ENCODE data around the gene HERPUD1. TPM values are rescaled to one million over a fixed set of nuclear protein-coding genes. Genes with fewer than 3 reads are reported as not detected.
"Not testable (repeated sequence)": the region's sequence is repeated elsewhere in the genome, so short reads cannot be mapped to it uniquely, and the experiment has no call there.

The HERPUD1 gene
- total RNA-seq, 3 donors from 2014 or later (not counting 1 experiment from before 2014, with no cell fraction given): 181 to 266 (median 243) TPM

DNA sequence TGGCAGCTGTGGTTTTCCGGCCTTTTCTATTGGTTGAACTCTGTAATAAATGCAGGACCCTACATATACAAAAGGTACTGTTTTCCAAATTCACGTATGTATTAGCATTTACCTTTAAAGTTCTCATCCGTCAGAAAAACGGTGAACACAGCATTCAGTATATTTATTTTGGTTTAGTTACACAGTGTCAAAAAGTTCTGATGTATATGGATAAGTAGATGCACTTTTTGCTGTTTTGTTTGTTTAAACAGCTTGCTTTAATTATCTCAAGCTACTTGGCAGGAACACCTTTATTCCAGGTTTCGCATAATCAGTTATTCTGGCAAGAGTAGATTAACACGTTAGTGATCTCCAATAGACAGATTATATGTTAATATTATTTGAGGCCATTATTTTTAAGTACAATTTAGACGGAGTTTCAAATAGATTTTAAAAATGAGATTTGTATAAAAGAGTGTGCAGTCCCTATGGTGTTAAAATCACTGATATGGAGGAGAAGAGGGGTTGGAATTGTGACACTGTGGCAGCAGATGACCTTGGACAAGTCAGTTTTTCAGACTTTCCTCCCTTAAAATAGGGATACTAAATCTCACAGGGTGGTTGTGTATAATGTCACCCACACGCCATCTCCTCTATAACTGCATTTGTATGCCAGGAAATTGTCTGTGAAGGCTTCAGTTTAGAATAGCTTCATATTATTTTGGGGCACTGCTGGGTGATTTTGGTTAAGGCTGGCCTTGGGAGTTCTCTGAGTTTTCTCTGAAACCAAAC, 2.1 kb downstream of the HERPUD1 start:
- intact Hi-C loops (cut with micrococcal nuclease): loop anchor here (1.0 to 2.0 kb wide), 2 partner anchors 67 to 365 kb away; no protein-coding TSS in a partner anchor
- H3K4me3 ChIP-seq (ENCODE audit: low read length): peak overlapping the region; percentile 89
- H3K9me3 ChIP-seq (ENCODE audit: control insufficient read depth, insufficient read depth, low read length): no peaks in the 10 kb centered on the region
- peaks cover 39% of the 10 kb centered on the region for H3K36me3 ChIP-seq (ENCODE audit: control insufficient read depth, insufficient read depth, low read length)
- H3K27me3 ChIP-seq (ENCODE audit: control insufficient read depth, insufficient read depth, low read length): no peaks in the 10 kb centered on the region
- no peak for DNase-seq
- H3K9me3 Mint-ChIP-seq: no peaks in the 10 kb centered on the region
- peaks cover 14% of the 10 kb centered on the region for H3K36me3 Mint-ChIP-seq
- H3K4me3 Mint-ChIP-seq: peak overlapping the region; percentile 98
- H3K27ac Mint-ChIP-seq: peak overlapping the region; percentile 97 to 98
- peaks cover 48 to 61% of the 10 kb centered on the region in 2 donors for H3K4me1 Mint-ChIP-seq
- WGBS (ENCODE audit: insufficient coverage): 53% methylated on average over 2 of the region's 8 CpGs
- ATAC-seq: no peak
- H3K27ac ChIP-seq (ENCODE audit: low read length): peak overlapping the region; percentile 90
- TF ChIP-seq, protein P1, sequence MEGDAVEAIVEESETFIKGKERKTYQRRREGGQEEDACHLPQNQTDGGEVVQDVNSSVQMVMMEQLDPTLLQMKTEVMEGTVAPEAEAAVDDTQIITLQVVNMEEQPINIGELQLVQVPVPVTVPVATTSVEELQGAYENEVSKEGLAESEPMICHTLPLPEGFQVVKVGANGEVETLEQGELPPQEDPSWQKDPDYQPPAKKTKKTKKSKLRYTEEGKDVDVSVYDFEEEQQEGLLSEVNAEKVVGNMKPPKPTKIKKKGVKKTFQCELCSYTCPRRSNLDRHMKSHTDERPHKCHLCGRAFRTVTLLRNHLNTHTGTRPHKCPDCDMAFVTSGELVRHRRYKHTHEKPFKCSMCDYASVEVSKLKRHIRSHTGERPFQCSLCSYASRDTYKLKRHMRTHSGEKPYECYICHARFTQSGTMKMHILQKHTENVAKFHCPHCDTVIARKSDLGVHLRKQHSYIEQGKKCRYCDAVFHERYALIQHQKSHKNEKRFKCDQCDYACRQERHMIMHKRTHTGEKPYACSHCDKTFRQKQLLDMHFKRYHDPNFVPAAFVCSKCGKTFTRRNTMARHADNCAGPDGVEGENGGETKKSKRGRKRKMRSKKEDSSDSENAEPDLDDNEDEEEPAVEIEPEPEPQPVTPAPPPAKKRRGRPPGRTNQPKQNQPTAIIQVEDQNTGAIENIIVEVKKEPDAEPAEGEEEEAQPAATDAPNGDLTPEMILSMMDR (IDR thresholded peaks at IDR 0.05): no peak
- H3K27me3 Mint-ChIP-seq (ENCODE audit: low read depth in 2 of 2): no peaks in the 10 kb centered on the region
- H3K4me1 ChIP-seq (ENCODE audit: control insufficient read depth, insufficient read depth, low read length): peaks cover 25% of the 10 kb centered on the region

DNA sequence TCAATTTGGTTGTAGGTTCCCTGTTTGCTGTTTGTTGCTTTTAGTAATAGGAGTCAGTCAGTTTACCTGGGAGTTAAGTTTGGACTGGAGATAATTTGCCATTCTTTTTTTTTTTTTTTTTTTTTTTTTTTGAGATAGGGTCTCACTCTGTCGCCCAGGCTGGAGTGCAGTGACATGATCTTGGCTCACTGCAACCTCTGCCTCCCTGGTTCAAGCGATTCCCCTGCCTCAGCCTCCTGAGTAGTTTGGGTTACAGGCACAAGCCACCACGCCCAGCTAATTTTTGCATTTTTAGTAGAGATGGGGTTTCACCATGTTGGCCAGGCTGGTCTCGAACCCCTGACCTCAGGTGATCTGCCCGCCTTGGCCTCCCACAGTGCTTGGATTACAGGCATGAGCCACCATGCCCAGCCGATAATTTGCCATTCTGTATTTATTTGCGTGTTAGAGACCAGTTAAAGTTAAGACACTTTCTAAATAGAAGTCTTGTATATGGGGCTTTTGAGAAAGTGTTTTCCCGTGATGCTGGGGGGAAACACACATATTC, 2.7 kb downstream of the HERPUD1 start:
- intact Hi-C loops (cut with micrococcal nuclease); DNase-seq; H3K9me3 Mint-ChIP-seq; H3K27me3 Mint-ChIP-seq (ENCODE audit: low read depth in 2 of 2); H3K27me3 ChIP-seq (ENCODE audit: control insufficient read depth, insufficient read depth, low read length); H3K9me3 ChIP-seq (ENCODE audit: control insufficient read depth, insufficient read depth, low read length); ATAC-seq: not testable (repeated sequence)
- H3K4me1 ChIP-seq (ENCODE audit: control insufficient read depth, insufficient read depth, low read length): peaks cover 25% of the 10 kb centered on the region
- H3K4me3 ChIP-seq (ENCODE audit: low read length): peak overlapping the region; percentile 89
- Mint-ChIP-seq H3K36me3 (peaks cover 14% of the 10 kb centered on the region), H3K4me3 (peak overlapping the region; percentile 98), H3K27ac (peak overlapping the region; percentile 97 to 98), H3K4me1 (peaks cover 52 to 66% of the 10 kb centered on the region in 2 donors)
- 70% methylated on average over 7 of the region's 8 CpGs for WGBS (ENCODE audit: insufficient coverage)
- H3K27ac ChIP-seq (ENCODE audit: low read length): peak overlapping the region; percentile 90
- peaks cover 45% of the 10 kb centered on the region for H3K36me3 ChIP-seq (ENCODE audit: control insufficient read depth, insufficient read depth, low read length)

DNA sequence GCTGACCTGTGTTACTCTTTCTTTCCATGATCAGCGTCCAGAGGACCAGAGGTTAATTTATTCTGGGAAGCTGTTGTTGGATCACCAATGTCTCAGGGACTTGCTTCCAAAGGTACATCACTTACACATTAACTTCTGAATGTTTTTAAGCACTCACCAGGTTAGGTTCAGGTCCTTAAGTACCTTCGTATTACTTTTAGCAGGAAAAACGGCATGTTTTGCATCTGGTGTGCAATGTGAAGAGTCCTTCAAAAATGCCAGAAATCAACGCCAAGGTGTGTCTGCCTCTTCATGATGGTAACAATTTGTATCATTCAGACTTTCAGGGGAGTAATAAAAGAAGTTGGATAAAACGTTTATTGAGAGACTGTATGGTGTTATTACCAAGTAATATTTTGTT, 3.3 kb downstream of the HERPUD1 start:
- Mint-ChIP-seq H3K4me1 (peaks cover 52 to 66% of the 10 kb centered on the region in 2 donors), H3K4me3 (peak overlapping the region; percentile 42), H3K27ac (peak overlapping the region; percentile 75 to 98), H3K36me3 (peaks cover 14% of the 10 kb centered on the region), H3K9me3 (no peaks in the 10 kb centered on the region), H3K27me3 (ENCODE audit: low read depth in 2 of 2) (no peaks in the 10 kb centered on the region)
- peaks cover 51% of the 10 kb centered on the region for H3K36me3 ChIP-seq (ENCODE audit: control insufficient read depth, insufficient read depth, low read length)
- WGBS (ENCODE audit: insufficient coverage): 72% methylated on average over 4 of the region's 5 CpGs
- intact Hi-C loops (cut with micrococcal nuclease): no loop called here
- DNase-seq: no peak
- TF ChIP-seq, protein P1 (IDR thresholded peaks at IDR 0.05): no peak
- H3K27ac ChIP-seq (ENCODE audit: low read length): peak overlapping the region; percentile 16
- H3K27me3 ChIP-seq (ENCODE audit: control insufficient read depth, insufficient read depth, low read length): no peaks in the 10 kb centered on the region
- peaks cover 25% of the 10 kb centered on the region for H3K4me1 ChIP-seq (ENCODE audit: control insufficient read depth, insufficient read depth, low read length)
- H3K9me3 ChIP-seq (ENCODE audit: control insufficient read depth, insufficient read depth, low read length): no peaks in the 10 kb centered on the region
- ATAC-seq: no peak
- no peak overlapping the region for H3K4me3 ChIP-seq (ENCODE audit: low read length)

DNA sequence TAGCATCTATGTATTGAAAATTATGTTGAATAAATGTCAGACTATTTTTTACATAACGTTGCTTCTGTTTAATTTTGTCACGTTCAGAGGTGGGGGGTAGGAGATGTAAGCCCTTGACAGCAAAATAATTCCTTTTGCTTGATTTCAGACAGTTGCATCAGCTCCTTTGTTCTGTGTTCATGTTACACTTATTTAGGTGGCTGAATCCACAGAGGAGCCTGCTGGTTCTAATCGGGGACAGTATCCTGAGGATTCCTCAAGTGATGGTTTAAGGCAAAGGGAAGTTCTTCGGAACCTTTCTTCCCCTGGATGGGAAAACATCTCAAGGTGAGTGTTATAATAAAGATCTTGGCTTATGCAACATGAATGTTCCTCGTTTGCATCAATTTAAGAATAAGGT, 4.5 kb downstream of the HERPUD1 start:
- Histone ChIP-seq H3K4me1 (ENCODE audit: control insufficient read depth, insufficient read depth, low read length) (peaks cover 15% of the 10 kb centered on the region), H3K27me3 (ENCODE audit: control insufficient read depth, insufficient read depth, low read length) (no peaks in the 10 kb centered on the region), H3K9me3 (ENCODE audit: control insufficient read depth, insufficient read depth, low read length) (no peaks in the 10 kb centered on the region), H3K4me3 (ENCODE audit: low read length) (no peak overlapping the region), H3K36me3 (ENCODE audit: control insufficient read depth, insufficient read depth, low read length) (peaks cover 62% of the 10 kb centered on the region), H3K27ac (ENCODE audit: low read length) (no peak overlapping the region)
- no peaks in the 10 kb centered on the region for H3K9me3 Mint-ChIP-seq
- peaks cover 52 to 60% of the 10 kb centered on the region in 2 donors for H3K4me1 Mint-ChIP-seq
- H3K4me3 Mint-ChIP-seq: no peak overlapping the region
- H3K27ac Mint-ChIP-seq: peak overlapping the region in 1 of 2 donors; percentile 75
- intact Hi-C loops (cut with micrococcal nuclease): no loop called here
- 94% methylated on average over 4 of the region's 5 CpGs for WGBS (ENCODE audit: insufficient coverage)
- TF ChIP-seq, protein P1 (IDR thresholded peaks at IDR 0.05): no peak
- DNase-seq: no peak
- H3K27me3 Mint-ChIP-seq (ENCODE audit: low read depth in 2 of 2): no peaks in the 10 kb centered on the region
- H3K36me3 Mint-ChIP-seq: peaks cover 14% of the 10 kb centered on the region
- no peak for ATAC-seq

Measured in natural killer cell (primary cell).